GM19372 (cell line): ENCODE data around the gene LMOD3.

Experiments used
- ATAC-seq: cut with Tn5 transposase; IDR thresholded peaks from one replicate; pipeline ENCODE4 v1.9.1; 2021; ENCODE audit warnings: mild to moderate bottlenecking, low read depth, moderate library complexity; ENCODE audit not compliant: unreplicated experiment

LMOD3 gene

DNA sequence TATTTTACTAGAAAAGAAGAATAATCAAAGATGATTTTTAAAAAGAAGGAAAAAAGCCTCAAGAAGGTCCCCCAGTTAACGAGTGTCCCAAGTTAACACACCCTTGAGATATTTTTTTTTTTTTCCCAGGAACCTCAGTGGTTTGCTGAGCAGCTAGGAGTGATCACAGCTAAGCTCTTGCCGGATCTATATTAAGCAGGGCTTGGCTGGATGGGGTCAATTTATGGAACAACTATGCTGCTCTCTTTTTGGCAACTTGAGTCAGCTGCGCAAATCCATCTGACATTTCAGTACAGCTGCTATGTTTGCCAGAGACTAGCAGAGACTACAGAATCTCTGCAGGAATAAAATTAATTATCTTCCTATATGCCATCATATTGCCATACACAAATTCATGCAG is at the start of gene LMOD3:
TSS of gene LMOD3 (minus strand) at position 193 of the 400 bp plus-strand sequence. CDS start 209 bp downstream, outside the sequence.
- no peak for ATAC-seq

DNA sequence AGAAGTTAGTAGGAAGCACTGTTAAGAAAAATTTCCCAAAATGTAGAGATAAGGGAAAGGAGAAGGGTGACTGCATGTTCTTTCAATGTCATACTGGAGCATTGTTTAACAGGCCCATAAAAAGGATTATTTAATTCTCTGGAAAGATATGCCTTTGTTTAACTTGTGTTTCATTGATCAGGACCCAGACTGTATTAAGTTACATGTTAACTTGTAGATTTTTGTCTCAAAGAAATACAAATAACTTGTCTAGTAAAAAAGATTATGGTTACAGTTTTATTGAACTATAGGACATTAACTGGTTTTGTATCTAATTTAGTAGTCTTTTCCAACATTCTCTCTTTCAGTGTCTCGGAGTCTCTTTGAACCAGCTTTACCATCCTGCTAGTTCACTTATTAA is 49.7 kb upstream of the LMOD3 start:
- ATAC-seq, result no peak

DNA sequence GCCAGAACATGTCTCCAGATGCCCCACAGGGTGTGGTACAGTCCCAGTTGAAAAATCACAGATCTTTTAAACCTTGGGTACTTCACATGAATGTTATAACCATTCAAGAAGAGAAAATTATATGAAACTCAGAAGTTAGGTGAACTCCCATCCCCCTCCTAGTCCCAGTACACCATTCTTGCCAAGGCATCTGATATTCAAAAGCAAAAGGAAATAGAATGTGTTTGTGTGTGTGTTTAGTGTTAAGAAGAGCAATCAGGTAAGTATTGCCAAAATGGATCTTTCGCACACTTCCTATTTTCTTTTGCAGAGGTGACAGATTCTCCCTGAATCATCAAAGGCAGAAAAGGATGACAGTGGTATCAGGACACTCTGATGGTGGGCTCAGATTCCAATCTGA is 44.1 kb upstream of the LMOD3 start:
- ATAC-seq, result no peak

- ATAC-seq, result no peak
Measured at GRCh38 chr3:69165744-69166143, 43.3 kb upstream of the LMOD3 start.

- ATAC-seq, result no peak
Measured at GRCh38 chr3:69164296-69164695, 41.9 kb upstream of the LMOD3 start.

- no peak for ATAC-seq
Measured at GRCh38 chr3:69162308-69162980, 40.0 kb upstream of the LMOD3 start.

DNA sequence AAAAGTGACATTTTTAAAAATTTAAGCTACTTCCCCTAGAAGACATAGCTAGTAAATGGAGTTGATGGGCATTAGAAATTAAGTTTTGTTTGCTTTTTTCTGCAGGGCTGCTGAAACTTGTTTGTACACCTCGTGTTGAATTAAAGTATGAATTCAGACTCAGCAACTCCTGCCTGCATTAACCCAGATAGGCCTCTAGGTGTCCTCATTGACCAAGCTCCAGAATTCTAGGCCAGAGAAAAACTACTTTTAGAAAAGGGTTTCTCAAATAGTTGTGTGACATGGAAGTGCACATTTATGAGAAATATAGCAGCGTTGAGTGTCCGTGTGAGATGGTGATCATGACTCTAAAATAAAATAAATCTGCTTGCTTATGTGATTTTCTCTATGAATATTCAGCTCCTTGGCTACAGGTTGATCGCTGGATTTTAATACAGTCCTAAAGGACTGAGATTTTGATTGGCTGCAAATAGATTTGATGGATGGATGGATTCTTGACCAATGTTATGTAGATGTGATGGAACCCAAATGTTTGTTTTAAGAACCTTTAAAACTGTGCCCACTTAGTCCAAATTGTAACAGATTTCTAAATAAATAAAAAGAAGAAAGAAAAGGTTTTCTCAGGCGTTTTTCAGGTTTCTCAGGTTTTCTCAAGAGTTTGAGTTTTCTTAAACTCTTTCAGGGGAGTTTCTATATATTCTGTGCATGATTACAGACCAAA is 39.4 kb upstream of the LMOD3 start:
- ATAC-seq, result peak; percentile 54

DNA sequence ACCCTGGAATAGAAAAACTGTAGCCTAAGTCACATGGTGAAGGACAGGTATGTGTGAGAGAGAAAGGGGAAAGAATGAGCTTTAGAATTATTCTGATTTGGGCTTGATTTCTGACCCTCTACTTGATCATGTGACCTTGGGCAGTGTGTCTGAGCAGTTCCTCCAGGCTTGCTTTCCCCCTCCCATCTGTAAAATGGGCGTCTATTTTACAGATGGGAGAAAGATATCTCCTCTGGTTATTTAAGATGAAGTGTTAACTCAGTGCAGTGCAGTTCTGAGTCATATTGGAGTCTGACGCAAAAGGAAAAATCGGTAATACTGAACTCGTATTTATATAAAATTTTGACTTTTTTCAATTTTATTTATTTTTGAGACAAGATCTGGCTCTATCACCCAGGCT is 38.1 kb upstream of the LMOD3 start:
- no peak for ATAC-seq

DNA sequence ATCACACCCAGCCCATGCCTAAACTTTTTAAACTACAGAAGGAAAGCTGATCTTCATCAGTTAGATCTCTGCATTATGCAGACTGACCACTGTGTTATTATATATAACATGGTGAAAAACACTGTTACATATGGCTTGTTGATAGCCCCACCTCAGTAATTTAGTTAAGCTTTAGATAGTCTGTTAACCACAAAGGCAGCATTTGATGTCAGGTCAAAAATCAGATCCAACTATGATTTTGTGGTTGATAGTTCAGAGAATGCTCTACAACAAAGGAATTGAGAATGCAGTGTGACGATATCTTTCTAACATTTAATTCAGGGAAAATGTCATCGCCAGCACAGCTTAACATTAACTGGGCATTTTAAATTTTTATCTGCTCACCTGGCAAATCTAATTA is 37.7 kb upstream of the LMOD3 start:
- no peak for ATAC-seq

GRCh38 chr3:69149586-69149985 is 27.2 kb upstream of the LMOD3 start:
- no peak for ATAC-seq

GRCh38 chr3:69145688-69146087 is 23.3 kb upstream of the LMOD3 start:
- no peak for ATAC-seq

DNA sequence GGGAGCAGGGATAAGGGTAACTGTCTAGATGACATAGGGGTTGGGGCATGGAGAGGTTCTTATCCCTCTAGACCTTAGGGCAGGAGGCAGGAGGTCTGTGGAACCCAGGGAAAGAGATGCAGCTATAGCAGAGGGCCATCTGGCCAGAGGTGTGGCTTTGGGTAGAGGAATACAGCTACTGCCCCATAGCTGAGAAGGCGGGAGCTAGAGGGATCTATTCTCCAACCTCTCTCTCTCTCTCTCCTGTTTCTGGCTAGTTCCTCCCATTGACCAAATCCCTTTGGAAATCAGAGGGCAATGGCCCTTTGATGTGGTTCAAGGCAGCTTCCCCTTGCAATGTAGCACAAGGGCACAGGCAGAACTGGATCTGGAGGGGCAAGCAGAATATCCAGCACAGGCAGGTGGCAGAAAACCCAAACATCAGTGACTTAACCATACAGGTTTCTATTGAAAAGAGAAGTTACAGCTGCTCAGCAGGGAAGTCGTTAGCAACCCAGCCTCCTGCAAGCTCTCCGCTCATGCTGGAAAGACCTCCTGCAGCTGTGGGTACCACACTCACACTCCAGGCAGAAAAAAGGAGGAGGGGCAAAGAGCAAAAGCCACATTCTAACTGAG is 22.3 kb upstream of the LMOD3 start:
- ATAC-seq, result no peak

GRCh38 chr3:69143612-69144011 is 21.2 kb upstream of the LMOD3 start:
- no peak for ATAC-seq

- no peak for ATAC-seq
Measured at GRCh38 chr3:69142797-69143454, 20.5 kb upstream of the LMOD3 start.

DNA sequence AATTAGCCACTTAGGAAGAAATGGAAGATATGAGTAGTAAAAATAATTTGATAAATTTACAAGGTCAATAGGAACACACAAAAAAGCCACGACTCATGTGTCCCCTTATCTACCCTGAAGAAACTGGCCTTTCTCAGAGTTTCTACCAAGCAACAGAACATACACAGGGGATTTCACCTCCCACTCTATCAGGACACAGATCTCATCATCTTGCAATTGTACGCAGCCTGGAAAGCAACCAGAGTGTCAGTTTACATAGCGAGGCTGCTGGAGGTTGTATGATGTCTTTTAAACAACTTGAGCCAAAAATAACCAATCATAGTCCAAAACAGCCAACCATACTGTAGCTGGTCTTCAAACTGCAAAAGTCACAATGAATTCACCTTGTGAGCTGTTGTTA is 19.7 kb upstream of the LMOD3 start:
- no peak for ATAC-seq

- ATAC-seq, result no peak
Measured at GRCh38 chr3:69141313-69141712, 18.9 kb upstream of the LMOD3 start.

DNA sequence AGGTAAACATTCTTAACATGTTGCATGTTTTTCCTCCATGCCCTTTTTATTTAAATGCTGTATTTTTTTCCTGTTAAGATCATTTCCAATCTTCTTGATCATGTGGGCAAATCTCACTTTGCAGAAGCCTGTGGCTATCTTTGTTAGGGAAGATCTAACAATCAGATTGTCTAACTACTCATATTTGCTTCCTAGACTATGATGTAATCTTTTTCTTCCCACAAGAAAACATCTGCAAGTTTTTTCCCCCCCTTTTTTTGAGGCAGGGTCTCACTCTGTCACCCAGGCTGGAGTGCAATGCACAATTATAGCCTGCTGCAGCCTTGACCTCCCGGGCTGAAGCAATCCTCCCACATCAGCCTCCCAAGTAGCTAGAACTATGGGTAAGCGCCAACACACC is 15.0 kb upstream of the LMOD3 start:
- no peak for ATAC-seq

DNA sequence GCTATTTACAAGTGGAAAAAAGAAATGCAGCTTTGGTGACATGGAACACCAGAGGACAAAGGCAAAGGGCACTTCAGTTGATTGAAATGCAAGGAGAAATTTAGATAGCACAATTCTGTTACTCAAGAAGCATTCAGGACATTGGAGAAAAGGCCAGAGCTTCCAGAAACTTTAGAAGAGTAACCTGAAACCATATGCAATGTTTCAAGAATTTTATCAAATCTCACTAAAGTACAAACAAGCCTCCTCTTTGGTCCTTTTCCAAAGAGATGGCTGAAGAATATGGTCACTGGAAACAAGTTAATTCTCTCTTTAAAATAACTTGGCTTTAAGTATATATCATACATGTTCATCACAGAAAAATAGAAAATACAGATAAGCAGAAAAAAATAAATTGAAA is 14.6 kb upstream of the LMOD3 start:
- no peak for ATAC-seq

GRCh38 chr3:69130689-69131088 is 8.3 kb upstream of the LMOD3 start:
- ATAC-seq, result peak; percentile 67

- ATAC-seq, result no peak
Measured at GRCh38 chr3:69129531-69129930, 7.1 kb upstream of the LMOD3 start.

- ATAC-seq, result no peak
Measured at GRCh38 chr3:69128509-69128908, 6.1 kb upstream of the LMOD3 start.
